Stomach (tissue), 9 donors: ENCODE measurements around the gene ACIN1. TPM values are rescaled to one million over a fixed set of nuclear protein-coding genes. Genes with fewer than 3 reads are reported as not detected.

Source experiments
- DNase-seq, 2 donors: peaks; one replicate each; pipeline versions ENCODE4 v3.0.0 to v3.0.0-alpha.2; 2013 to 2019
- H3K27ac ChIP-seq, 5 donors: fragments of 200-600 bp in 4 of 5; sonication (generic) in 4 of 5; one replicate each; pipeline ENCODE4 v1.5.1; 2013 to 2019; ENCODE audit warnings: mild to moderate bottlenecking in 1 of 5, moderate library complexity in 1 of 5
- H3K27me3 ChIP-seq, 3 donors: fragments of 200-600 bp; sonication (generic); one replicate each; pipeline ENCODE4 v1.5.1; 2017 to 2019; ENCODE audit warnings: mixed run types in 1 of 3
- H3K36me3 ChIP-seq, 4 donors: fragments of 200-600 bp; sonication (generic); 1 replicate in 3 of 4; 2 replicates in 1 of 4; pipeline ENCODE4 v1.5.1; 2016 to 2019
- H3K4me1 ChIP-seq, 4 donors: fragments of 200-600 bp; sonication (generic); one replicate each; pipeline ENCODE4 v1.5.1; 2016 to 2019
- H3K4me3 ChIP-seq, 4 donors: fragments of 200-600 bp; sonication (generic) in 3 of 4; one replicate each; pipeline ENCODE4 v1.5.1; 2016 to 2019; ENCODE audit warnings: mild to moderate bottlenecking in 1 of 4
- H3K9me3 ChIP-seq, 4 donors: fragments of 200-600 bp; sonication (generic); one replicate each; pipeline ENCODE4 v1.5.1; 2016 to 2019
- EP300 ChIP-seq: sonication (generic); formaldehyde crosslinking; IDR thresholded peaks from one replicate; pipeline ENCODE4 v1.6.1; 2017; ENCODE audit warnings: antibody characterized with exemption
- POLR2A ChIP-seq, 4 donors: fragments of 450-650 bp; IDR thresholded peaks; one replicate each; pipeline ENCODE4 v1.6.1; 2016; ENCODE audit warnings: antibody characterized with exemption in 4 of 4, control low read depth in 2 of 4, mild to moderate bottlenecking in 1 of 4, moderate library complexity in 1 of 4
- POLR2AphosphoS5 ChIP-seq, 3 donors: sonication (generic); formaldehyde crosslinking; IDR thresholded peaks; one replicate each; pipeline ENCODE4 v1.6.1; 2016; ENCODE audit warnings: antibody characterized with exemption in 3 of 3
- WGBS, 5 donors: extraction: QIAGEN DNeasy Blood & Tissue Kit in 3 of 5; methylation state at CpG; one replicate each; pipeline versions ENCODE4 v1.1.5 to v1.1.7; 2013 to 2018; 5-methylcytosine and 5-hydroxymethylcytosine counted together
- intact Hi-C: fragments of 100-400 bp; cut with DNase I; formaldehyde crosslinking; loops from one replicate; pipeline ENCODE4 v1.15.1; 2023; ENCODE audit warnings: low total_unique reads
- polyA plus RNA-seq, 3 donors: library from polyadenylated mRNA; stranded (reverse); fragments of 200-250 nt; gene quantifications; one replicate each; pipeline ENCODE4 v1.2.3, GENCODE V29; 2013
- total RNA-seq, 5 donors: library from RNA; depleted of rRNA; stranded (reverse); fragments of >200 nt; gene quantifications; one replicate each; pipeline versions ENCODE4 v1.1.0 to v1.2.3, GENCODE V29; 2014 to 2016
- TF ChIP-seq, protein P1 (sequence below), 7 experiments: fragments of 450-650 bp in 4 of 7; fragments of 200-600 bp in 3 of 7; sonication (generic) in 3 of 7; IDR thresholded peaks; one replicate each; pipeline ENCODE4 v1.5.1; 2016 to 2019; ENCODE audit warnings: antibody characterized with exemption in 7 of 7, control low read depth in 2 of 7, mild to moderate bottlenecking in 1 of 7
- donor health status: healthy with polysubstance abuse.
- donor health status: Bipolar disorder and iron deficiency.
- donor health status: healthy.

ACIN1 gene
- total and polyA plus RNA-seq, 8 donors = 37.1 to 232 (median 117) TPM

DNA sequence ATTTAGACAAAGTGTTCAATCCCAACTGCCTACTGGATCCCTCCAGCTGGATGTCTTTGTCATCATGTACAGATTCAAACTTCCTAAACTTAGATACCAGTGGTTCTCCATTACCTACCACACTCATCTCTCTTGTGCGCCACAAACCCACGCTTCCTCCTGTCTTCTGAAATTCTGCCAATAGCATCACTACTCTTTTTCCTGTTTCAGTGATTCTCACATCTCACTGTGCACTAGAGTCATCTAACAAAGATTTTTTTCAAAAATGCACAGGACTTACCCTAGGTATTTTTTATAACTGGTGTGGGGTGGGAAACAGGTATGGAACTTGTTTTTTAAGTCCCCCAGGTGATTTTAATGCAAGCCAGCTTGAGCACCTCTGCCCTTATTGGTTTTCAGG is 66.1 kb downstream of the ACIN1 start:
- Histone ChIP-seq H3K36me3 (peaks cover 45 to 97% (median 93%) of the 10 kb centered on the region in 4 donors), H3K4me3 (no peak overlapping the region), H3K27me3 (no peaks in the 10 kb centered on the region), H3K27ac (no peak overlapping the region), H3K9me3 (no peaks in the 10 kb centered on the region), H3K4me1 (peaks cover 5 to 41% (median 21%) of the 10 kb centered on the region in 4 donors)
- intact Hi-C loops = no loop called here
- TF ChIP-seq POLR2A (IDR thresholded peaks at IDR 0.05) (no peak), EP300 (no peak), POLR2AphosphoS5 (IDR thresholded peaks at IDR 0.05) (no peak)
- TF ChIP-seq, protein P1, sequence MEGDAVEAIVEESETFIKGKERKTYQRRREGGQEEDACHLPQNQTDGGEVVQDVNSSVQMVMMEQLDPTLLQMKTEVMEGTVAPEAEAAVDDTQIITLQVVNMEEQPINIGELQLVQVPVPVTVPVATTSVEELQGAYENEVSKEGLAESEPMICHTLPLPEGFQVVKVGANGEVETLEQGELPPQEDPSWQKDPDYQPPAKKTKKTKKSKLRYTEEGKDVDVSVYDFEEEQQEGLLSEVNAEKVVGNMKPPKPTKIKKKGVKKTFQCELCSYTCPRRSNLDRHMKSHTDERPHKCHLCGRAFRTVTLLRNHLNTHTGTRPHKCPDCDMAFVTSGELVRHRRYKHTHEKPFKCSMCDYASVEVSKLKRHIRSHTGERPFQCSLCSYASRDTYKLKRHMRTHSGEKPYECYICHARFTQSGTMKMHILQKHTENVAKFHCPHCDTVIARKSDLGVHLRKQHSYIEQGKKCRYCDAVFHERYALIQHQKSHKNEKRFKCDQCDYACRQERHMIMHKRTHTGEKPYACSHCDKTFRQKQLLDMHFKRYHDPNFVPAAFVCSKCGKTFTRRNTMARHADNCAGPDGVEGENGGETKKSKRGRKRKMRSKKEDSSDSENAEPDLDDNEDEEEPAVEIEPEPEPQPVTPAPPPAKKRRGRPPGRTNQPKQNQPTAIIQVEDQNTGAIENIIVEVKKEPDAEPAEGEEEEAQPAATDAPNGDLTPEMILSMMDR (IDR thresholded peaks at IDR 0.05) = no peak
- WGBS, 5 donors = 54 to 79% (median 71%) methylated on average over 2 of the region's 2 CpGs
- no peak for DNase-seq

DNA sequence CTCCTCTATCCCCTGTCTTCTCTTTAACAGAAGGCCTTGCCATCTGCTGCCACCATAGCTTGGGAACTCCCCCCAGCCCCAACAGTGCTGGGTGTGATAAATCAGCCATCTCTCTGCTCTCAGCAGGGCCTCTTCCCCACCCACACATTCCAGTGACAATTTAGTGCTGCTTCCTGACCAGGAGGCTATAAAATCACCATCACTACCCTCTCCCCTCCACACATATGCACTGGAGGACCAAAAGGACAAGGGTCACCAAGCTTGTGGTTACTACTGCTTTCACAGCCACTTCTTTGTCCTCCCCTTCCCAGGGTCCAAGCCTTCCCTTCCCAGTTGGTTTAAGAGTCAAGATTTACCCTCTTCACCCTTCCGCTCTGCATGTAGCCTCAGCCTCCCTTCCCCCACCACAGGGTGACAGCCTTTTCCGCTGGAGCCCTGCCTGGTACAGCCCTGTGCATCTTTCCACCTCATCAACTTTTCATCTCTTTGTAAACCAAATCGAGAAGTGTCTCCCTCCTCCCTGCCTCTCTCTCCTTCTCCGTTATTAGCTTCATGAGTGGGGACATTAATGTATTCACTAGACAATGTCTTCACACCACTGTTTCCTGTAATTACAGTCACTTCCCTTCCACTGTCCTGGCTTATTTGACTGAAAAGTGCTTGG is 69.7 kb downstream of the ACIN1 start:
- DNase-seq = no peak
- no peak overlapping the region for H3K4me3 ChIP-seq
- H3K4me1 ChIP-seq = peaks cover 0 to 19% (median 8%) of the 10 kb centered on the region in 4 donors
- 76 to 83% (median 79%) methylated on average over 4 of the region's 4 CpGs for WGBS, 5 donors
- intact Hi-C loops = no loop called here
- H3K9me3 ChIP-seq = no peaks in the 10 kb centered on the region
- peaks cover 15 to 77% (median 63%) of the 10 kb centered on the region in 4 donors for H3K36me3 ChIP-seq
- TF ChIP-seq POLR2AphosphoS5 (IDR thresholded peaks at IDR 0.05) (no peak), POLR2A (IDR thresholded peaks at IDR 0.05) (no peak), EP300 (no peak)
- TF ChIP-seq, protein P1 (IDR thresholded peaks at IDR 0.05) = no peak
- no peak overlapping the region for H3K27ac ChIP-seq
- H3K27me3 ChIP-seq = no peaks in the 10 kb centered on the region

DNA sequence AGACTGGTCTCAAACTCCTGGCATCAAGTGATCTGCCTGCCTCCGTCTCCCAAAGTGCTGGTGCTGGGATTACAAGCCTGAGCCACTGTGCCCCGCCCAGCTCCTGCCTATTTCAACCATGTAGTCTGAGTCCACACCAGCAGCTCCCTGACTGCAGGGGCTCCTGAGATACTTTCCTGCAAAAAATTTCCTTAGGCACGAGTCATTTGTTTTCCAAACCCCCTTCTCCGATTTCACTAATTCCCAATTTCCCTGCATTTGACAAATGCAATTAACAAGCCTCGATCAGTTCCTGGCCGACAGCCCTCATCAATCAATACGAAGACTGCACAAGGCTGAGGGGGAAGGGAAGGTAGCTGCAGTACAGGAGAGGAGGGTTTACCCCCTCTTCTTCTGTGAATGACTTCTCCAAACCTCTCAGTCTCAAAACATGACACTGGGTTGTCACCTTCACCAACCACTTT is 70.3 kb downstream of the ACIN1 start:
- DNase-seq = no peak
- H3K4me3 ChIP-seq = no peak overlapping the region
- H3K36me3 ChIP-seq = peaks cover 15 to 71% (median 57%) of the 10 kb centered on the region in 4 donors
- H3K4me1 ChIP-seq = peaks cover 0 to 19% (median 8%) of the 10 kb centered on the region in 4 donors
- no peaks in the 10 kb centered on the region for H3K9me3 ChIP-seq
- WGBS, 5 donors = 68 to 82% (median 76%) methylated on average over 7 of the region's 7 CpGs
- TF ChIP-seq EP300 (no peak), POLR2A (IDR thresholded peaks at IDR 0.05) (no peak), POLR2AphosphoS5 (IDR thresholded peaks at IDR 0.05) (no peak)
- TF ChIP-seq, protein P1 (IDR thresholded peaks at IDR 0.05) = no peak
- H3K27ac ChIP-seq = no peak overlapping the region
- intact Hi-C loops = no loop called here
- H3K27me3 ChIP-seq = no peaks in the 10 kb centered on the region

DNA sequence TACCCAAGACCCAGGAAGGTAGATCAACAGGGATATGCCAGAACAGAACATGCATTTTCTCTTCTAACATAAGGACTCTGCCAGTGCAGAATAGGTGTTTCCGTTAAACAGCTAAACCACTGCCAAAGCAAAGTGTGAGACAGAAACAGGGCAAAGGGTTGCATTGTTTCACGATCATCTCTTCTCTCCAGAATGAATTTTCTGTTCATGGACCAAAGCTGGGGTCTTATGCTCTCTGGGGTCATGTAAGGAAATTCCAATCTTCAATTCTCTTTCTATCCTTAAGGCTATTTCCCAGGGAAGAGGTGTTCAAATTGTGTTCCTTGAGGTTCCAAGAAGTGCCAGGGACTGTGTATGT is 71.2 kb downstream of the ACIN1 start:
- Histone ChIP-seq H3K4me1 (peaks cover 0 to 11% (median 5%) of the 10 kb centered on the region in 4 donors), H3K4me3 (no peak overlapping the region), H3K36me3 (peaks cover 15 to 62% (median 48%) of the 10 kb centered on the region in 4 donors), H3K27ac (no peak overlapping the region), H3K27me3 (no peaks in the 10 kb centered on the region), H3K9me3 (no peaks in the 10 kb centered on the region)
- 83 to 96% (median 92%) methylated on average over 2 of the region's 2 CpGs for WGBS, 5 donors
- TF ChIP-seq EP300 (no peak), POLR2AphosphoS5 (IDR thresholded peaks at IDR 0.05) (no peak)
- TF ChIP-seq, protein P1 (IDR thresholded peaks at IDR 0.05) = no peak
- intact Hi-C loops = no loop called here
- DNase-seq = no peak
